HG03159 (cell line): Measurements from ENCODE around the gene ACSM6.

Experiments used
- ATAC-seq: cut with Tn5 transposase; IDR thresholded peaks from one replicate; pipeline ENCODE4 v1.9.1; 2021; ENCODE audit warnings: mild to moderate bottlenecking, moderate library complexity; ENCODE audit not compliant: unreplicated experiment

The ACSM6 gene

DNA sequence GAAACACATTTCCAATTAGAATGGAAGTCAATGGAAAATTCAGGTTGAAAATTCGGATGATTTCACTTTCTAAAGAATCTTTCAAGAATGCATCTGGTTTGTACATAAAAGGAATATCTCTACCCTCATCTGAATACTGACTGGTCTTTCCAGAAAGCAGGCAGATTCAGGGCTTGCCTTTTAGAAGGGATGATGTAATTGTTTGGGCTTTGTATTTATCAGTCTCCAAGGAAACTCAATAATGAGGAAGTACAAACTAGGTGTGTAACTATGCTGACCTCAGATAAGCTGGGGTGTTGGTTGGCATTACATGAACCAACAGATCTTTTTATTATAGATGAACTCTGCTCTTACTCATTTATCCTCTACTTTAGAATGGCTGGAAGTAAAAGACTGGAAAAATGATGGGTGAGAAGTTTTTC, 72.6 kb downstream of the ACSM6 start:
- peak; percentile 94 for ATAC-seq

DNA sequence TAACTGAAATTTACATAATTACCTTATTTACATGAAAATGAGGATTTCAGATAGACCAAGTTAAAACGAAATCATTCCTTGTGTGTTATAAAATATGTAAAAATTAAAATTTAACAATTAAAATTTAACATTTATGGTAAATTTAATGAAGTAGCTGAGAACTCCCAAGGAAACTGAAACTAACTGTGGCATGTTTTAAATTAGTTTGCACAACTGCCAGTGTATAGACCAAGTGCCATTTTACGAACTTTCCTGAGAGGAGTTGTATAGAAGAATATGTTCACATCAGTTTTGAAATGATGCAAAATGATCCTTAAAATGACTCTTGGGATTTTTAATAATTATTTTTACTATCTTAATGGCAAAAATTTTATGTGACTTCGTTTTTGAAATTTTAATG, 73.2 kb downstream of the ACSM6 start:
- no peak for ATAC-seq

DNA sequence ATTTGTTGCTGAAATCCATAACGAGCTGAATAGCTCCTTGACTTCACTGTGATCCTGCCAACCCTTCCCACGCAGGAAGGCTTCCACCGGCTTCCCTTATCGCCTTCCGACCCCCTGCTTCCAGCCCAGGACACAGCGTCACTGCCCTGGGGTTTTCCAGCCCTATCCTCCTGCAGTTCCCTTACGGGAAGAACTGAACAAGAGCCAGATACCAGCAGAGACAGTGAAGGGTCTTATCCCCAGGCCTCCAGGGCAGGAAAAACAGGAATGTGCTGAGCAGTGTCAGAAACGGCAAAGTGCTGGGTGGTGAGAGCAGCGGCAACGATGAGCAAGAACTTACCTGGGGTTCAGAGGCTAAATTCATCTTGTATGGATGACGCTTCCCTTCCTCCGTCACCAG, 74.4 kb downstream of the ACSM6 start:
- ATAC-seq: no peak

GRCh38 chr10:95273393-95274312, 79.6 kb downstream of the ACSM6 start:
- ATAC-seq: no peak

- no peak for ATAC-seq
Observed at GRCh38 chr10:95275726-95276366, 81.8 kb downstream of the ACSM6 start.

DNA sequence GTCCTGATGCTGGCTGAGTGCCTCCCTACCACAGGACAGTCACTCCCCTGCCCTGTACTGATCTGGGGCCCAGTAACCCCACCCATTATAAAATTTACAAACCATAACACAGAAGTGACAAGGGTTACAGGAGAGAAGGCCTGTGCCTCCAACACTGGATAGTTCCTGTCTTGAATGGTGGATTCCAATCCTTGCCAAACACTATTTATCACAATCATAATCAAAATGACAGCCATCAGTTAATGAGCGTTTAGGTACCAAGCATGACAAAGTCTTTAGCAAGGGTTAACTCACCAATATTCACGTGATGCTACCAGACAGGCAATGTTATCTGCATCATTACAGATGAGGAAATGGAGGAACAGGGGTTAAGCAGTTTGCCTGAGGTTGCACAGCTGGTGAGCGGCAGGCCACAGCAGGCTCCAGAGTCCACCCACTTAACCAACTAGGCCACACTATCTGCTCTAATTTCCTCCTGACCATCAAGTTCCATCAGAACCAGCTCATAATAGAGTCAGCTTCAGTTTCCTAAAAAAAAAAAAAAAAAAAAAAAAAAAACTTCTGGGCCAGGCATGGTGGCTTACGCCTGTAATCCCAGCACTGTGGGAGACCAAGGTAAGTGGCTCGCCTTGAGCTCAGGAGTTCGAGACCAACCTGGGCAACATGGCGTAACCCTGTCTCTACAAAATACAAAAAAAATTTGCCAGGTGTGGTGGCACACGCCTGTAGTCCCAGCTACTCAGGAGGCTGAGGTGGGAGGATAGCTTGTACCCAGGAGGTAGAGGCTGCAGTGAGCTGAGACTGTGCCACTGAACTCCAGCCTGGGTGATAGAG, 82.5 kb downstream of the ACSM6 start:
- no peak for ATAC-seq

GRCh38 chr10:95277201-95277570, 83.1 kb downstream of the ACSM6 start:
- no peak for ATAC-seq

DNA sequence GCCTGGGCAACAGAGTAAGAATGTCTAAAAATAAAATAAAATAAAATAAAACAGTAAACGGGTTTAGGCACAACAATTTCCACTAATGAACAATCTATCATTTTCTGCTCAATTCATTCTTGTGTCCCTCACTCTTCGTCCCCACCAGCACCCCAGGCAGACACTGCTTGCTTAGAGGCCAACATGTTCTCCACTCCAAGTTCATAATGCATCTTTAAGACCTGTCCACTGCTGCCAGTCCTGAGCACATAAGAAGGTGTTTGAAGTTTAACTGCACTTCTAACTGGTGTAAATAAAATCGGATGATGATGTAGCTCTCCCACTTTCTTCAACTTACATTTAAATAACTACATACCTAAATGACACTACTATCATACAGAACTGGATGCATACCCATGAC, 83.6 kb downstream of the ACSM6 start:
- ATAC-seq: no peak
